PC-3 (cell line): ENCODE results near the gene CS. TPM values are rescaled to one million over a fixed set of nuclear protein-coding genes. Genes with fewer than 3 reads are reported as not detected.

ENCODE experiments used
- ATAC-seq: fragments of 200-7000 bp; cut with Tn5 transposase; 2 replicates; pipeline ENCODE4 v1.9.1; 2020; ENCODE audit warnings: mild to moderate bottlenecking, moderate library complexity
- BruUV-seq: library from RNA; stranded (reverse); fragments of 400-500 nt; replicated peaks from 2 replicates; lab custom pipeline; 2021; lab: Mats Ljungman, UMichigan
- CTCF ChIA-PET: fragments of 300-600 bp; sonication (Branson Sonifier 250); formaldehyde crosslinking; loops from one replicate; lab custom pipeline; 2022; ENCODE audit warnings: antibody characterized with exemption; lab: Charles Lee
- POLR2A ChIA-PET: fragments of 300-600 bp; sonication (Branson Sonifier 250); formaldehyde crosslinking; loops from one replicate; lab custom pipeline; 2022; ENCODE audit warnings: antibody characterized with exemption; ENCODE audit not compliant: unreplicated experiment; lab: Charles Lee
- DNase-seq: peaks from one replicate; pipeline ENCODE4 v3.0.0-alpha.2; 2015
- H2AFZ ChIP-seq: fragments of 300-600 bp; sonication (generic); 2 replicates; pipeline ENCODE4 v1.6.0; 2016; ENCODE audit warnings: antibody characterized with exemption, low read length
- H3F3A ChIP-seq: fragments of 300-600 bp; sonication (generic); one replicate; pipeline ENCODE4 v1.6.0; 2017; ENCODE audit warnings: antibody characterized with exemption, low read length, control low read depth, mild to moderate bottlenecking; ENCODE audit not compliant: unreplicated experiment
- H3K27ac ChIP-seq: fragments of 300-600 bp; sonication (generic); 2 replicates; pipeline ENCODE4 v1.5.1; 2016; ENCODE audit warnings: mild to moderate bottlenecking, low read length
- H3K27me3 ChIP-seq: fragments of 300-600 bp; sonication (generic); 2 replicates; pipeline ENCODE4 v1.6.1; 2016; ENCODE audit warnings: low read length, mixed read lengths
- H3K36me3 ChIP-seq: fragments of 300-600 bp; sonication (generic); 2 replicates; pipeline ENCODE4 v1.6.1; 2016; ENCODE audit warnings: low read depth, mixed run types, low read length, mixed read lengths
- H3K4me1 ChIP-seq: fragments of 300-600 bp; sonication (generic); 2 replicates; pipeline ENCODE4 v1.5.1; 2016; ENCODE audit warnings: low read length; ENCODE audit not compliant: insufficient read depth
- H3K4me2 ChIP-seq: fragments of 300-600 bp; sonication (generic); 2 replicates; pipeline ENCODE4 v1.6.0; 2016; ENCODE audit warnings: low read length
- H3K4me3 ChIP-seq: fragments of 300-600 bp; sonication (generic); 2 replicates; pipeline ENCODE4 v1.5.1; 2016; ENCODE audit warnings: mild to moderate bottlenecking, low read length, mixed read lengths
- H3K79me2 ChIP-seq: fragments of 300-600 bp; sonication (generic); 2 replicates; pipeline ENCODE4 v1.6.1; 2017; ENCODE audit warnings: low read length, mixed read lengths
- H3K9ac ChIP-seq: fragments of 300-600 bp; sonication (generic); 2 replicates; pipeline ENCODE4 v1.6.0; 2016; ENCODE audit warnings: mild to moderate bottlenecking, low read length
- H3K9me2 ChIP-seq: fragments of 300-600 bp; sonication (generic); replicated peaks from 2 replicates; pipeline ENCODE4 v1.6.1; 2016; ENCODE audit warnings: mixed run types, low read length, mixed read lengths
- H3K9me3 ChIP-seq: fragments of 300-600 bp; sonication (generic); 2 replicates; pipeline ENCODE4 v1.6.1; 2016; ENCODE audit warnings: low read length, mixed read lengths
- H4K20me1 ChIP-seq: fragments of 300-600 bp; sonication (generic); 2 replicates; pipeline ENCODE4 v1.6.1; 2016; ENCODE audit warnings: low read length, mixed read lengths
- EZH2 ChIP-seq: fragments of 300-600 bp; sonication (generic); IDR thresholded peaks from one replicate; pipeline ENCODE4 v1.6.1; 2017; ENCODE audit warnings: antibody characterized with exemption, mild to moderate bottlenecking, low read length; ENCODE audit not compliant: unreplicated experiment
- EZH2phosphoT487 ChIP-seq: fragments of 300-600 bp; sonication (generic); IDR thresholded peaks from 2 replicates; pipeline ENCODE4 v1.6.1; 2018; ENCODE audit warnings: mild to moderate bottlenecking, antibody characterized with exemption, low read length, borderline replicate concordance
- intact Hi-C: fragments of 100-400 bp; cut with micrococcal nuclease; formaldehyde crosslinking; loops from 2 replicates; pipeline ENCODE4 v1.9.0; 2023
- total RNA-seq: library from RNA; depleted of rRNA; stranded (reverse); fragments of >200 nt; gene quantifications from 2 replicates; pipeline ENCODE4 v1.2.3, GENCODE V29; 2014
- TF ChIP-seq, protein P1 (sequence below): fragments of 300-600 bp; sonication (generic); conservative IDR thresholded peaks from 2 replicates; pipeline ENCODE4 v1.5.1; 2017; ENCODE audit warnings: antibody characterized with exemption, low read depth, mild to moderate bottlenecking, low read length

The CS gene
- total RNA-seq, 1 experiment from 2014 or later, result 182 TPM

DNA sequence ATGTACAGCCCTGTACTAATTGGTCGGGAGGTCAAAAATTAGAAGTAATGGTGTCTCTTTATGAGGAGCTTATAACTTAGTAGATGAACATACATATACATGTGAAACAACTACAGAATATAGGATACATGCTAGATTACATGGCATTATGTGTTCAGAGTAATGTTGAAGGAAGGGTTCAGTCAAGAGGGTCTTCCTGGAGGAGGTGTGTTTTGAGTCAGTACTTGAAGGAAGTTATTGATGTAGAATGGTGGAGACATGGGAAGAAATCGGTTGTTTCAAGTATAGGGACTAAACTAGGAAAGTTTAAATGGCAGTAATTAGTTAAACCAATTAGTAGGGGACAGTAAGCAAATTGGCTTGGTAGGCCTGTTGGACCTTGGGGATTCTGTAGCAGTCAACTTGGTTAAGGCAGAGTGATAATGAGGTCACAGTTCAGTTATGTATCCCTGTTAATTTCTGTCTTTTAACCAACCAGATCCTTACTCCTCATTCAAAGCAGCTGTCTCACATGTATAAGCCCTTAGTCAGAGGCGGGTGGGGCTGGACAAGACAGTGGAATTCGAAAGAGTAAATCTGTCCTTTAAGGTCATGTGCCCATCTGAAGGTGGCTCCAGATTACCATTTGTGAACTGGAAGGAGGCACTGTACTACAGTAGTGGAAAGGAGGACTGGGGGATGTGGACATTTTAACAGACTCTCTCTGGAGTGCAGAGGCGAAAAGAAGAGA is 38.5 kb downstream of the CS start:
- TF ChIP-seq EZH2 (no peak), EZH2phosphoT487 (no peak)
- TF ChIP-seq, protein P1, sequence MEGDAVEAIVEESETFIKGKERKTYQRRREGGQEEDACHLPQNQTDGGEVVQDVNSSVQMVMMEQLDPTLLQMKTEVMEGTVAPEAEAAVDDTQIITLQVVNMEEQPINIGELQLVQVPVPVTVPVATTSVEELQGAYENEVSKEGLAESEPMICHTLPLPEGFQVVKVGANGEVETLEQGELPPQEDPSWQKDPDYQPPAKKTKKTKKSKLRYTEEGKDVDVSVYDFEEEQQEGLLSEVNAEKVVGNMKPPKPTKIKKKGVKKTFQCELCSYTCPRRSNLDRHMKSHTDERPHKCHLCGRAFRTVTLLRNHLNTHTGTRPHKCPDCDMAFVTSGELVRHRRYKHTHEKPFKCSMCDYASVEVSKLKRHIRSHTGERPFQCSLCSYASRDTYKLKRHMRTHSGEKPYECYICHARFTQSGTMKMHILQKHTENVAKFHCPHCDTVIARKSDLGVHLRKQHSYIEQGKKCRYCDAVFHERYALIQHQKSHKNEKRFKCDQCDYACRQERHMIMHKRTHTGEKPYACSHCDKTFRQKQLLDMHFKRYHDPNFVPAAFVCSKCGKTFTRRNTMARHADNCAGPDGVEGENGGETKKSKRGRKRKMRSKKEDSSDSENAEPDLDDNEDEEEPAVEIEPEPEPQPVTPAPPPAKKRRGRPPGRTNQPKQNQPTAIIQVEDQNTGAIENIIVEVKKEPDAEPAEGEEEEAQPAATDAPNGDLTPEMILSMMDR, result no peak
- no peaks in the 10 kb centered on the region for H3F3A ChIP-seq
- CTCF ChIA-PET, result no interaction called here
- H3K4me3 ChIP-seq, result no peak overlapping the region
- BruUV-seq, result no TSS peak
- ATAC-seq (peak; percentile 55), DNase-seq (peak; percentile 87)
- H3K9ac ChIP-seq, result no peak overlapping the region
- peak overlapping the region; percentile 57 for H3K4me2 ChIP-seq
- peaks cover 14% of the 10 kb centered on the region for H3K79me2 ChIP-seq
- no peaks in the 10 kb centered on the region for H3K27me3 ChIP-seq
- H2AFZ ChIP-seq, result peak overlapping the region; percentile 33; the same call in 1 of the 2 replicates
- no peaks in the 10 kb centered on the region for H3K9me3 ChIP-seq
- H3K36me3 ChIP-seq, result no peaks in the 10 kb centered on the region
- peak overlapping the region; percentile 47 for H3K27ac ChIP-seq
- intact Hi-C loops, result no loop called here
- POLR2A ChIA-PET, result no interaction called here
- H3K4me1 ChIP-seq, result peaks cover 24% of the 10 kb centered on the region
- H3K9me2 ChIP-seq, result no peaks in the 10 kb centered on the region
- peaks cover 6% of the 10 kb centered on the region; the same call in 1 of the 2 replicates for H4K20me1 ChIP-seq

DNA sequence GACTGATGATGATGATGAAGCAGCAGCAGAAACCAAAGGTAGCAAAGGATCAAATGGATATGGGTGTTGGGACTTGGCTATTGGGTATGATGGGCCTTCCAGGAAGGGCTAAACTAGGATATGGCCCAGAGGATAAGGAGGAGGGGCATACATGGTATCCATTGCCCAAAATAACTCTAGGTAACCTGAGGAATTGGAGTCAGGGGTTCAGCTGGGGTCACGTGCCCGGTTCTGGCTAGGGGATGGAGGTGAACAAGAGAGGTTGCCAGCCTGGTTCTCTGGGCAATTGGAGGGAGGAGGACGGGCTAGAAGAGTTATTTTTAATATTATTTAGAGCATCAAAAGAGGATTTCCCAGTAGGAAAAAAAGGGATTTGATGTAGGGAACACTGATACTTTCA is 39.2 kb downstream of the CS start:
- Histone ChIP-seq H3K4me3 (no peak overlapping the region), H3K4me1 (peaks cover 31% of the 10 kb centered on the region), H3K9me2 (no peaks in the 10 kb centered on the region), H3K4me2 (no peak overlapping the region), H3K36me3 (peaks cover under 1% of the 10 kb centered on the region; the same call in 1 of the 2 replicates), H3K79me2 (peaks cover 21% of the 10 kb centered on the region), H3K27ac (peak overlapping the region; percentile 47; the same call in 1 of the 2 replicates), H3K9me3 (no peaks in the 10 kb centered on the region), H3K9ac (no peak overlapping the region), H4K20me1 (peaks cover 12% of the 10 kb centered on the region; the same call in 1 of the 2 replicates), H2AFZ (no peak overlapping the region), H3F3A (no peaks in the 10 kb centered on the region), H3K27me3 (no peaks in the 10 kb centered on the region)
- POLR2A ChIA-PET, result no interaction called here
- no peak for ATAC-seq
- BruUV-seq, result no TSS peak
- no peak for DNase-seq
- intact Hi-C loops, result no loop called here
- CTCF ChIA-PET, result no interaction called here
- TF ChIP-seq, protein P1, result no peak
- TF ChIP-seq EZH2phosphoT487 (no peak), EZH2 (no peak)

DNA sequence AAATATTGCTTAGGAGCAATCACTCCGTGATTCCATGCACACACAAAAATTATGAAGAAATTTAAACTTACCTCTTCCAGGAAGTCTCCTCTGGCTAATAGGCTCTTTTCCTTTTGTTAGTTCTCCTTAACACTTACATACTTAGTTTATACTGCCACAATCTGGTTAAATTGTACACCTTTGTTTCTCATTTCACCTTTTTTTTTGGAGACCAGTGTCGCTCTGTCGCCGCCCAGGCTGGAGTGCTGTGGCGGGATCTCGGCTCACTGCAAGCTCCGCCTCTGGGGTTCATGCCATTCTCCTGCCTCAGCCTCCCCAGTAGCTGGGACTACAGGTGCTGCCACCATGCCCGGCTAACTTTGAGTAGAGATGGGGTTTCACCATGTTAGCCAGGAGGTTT is 39.8 kb downstream of the CS start:
- Histone ChIP-seq H3K9me3 (no peaks in the 10 kb centered on the region), H3K9me2 (no peaks in the 10 kb centered on the region), H3K36me3 (peaks cover 5% of the 10 kb centered on the region; the same call in 1 of the 2 replicates), H3K4me2 (no peak overlapping the region), H3K9ac (no peak overlapping the region), H3K4me3 (no peak overlapping the region), H4K20me1 (peaks cover 12% of the 10 kb centered on the region; the same call in 1 of the 2 replicates), H2AFZ (no peak overlapping the region), H3K27me3 (no peaks in the 10 kb centered on the region), H3K27ac (no peak overlapping the region), H3K4me1 (peaks cover 31% of the 10 kb centered on the region), H3F3A (no peaks in the 10 kb centered on the region), H3K79me2 (peaks cover 27% of the 10 kb centered on the region)
- BruUV-seq, result no TSS peak
- DNase-seq (no peak), ATAC-seq (no peak)
- POLR2A ChIA-PET, result no interaction called here
- TF ChIP-seq EZH2 (no peak), EZH2phosphoT487 (no peak)
- TF ChIP-seq, protein P1, result no peak
- intact Hi-C loops, result no loop called here
- CTCF ChIA-PET, result no interaction called here
